Stimulated activated CD4-positive, alpha-beta T cell treated with anti-CD3 and anti-CD28 coated beads, TNF-alpha, amount 100 ng/mL, for 24 hours (primary cell): ENCODE measurements around the gene TMC8.
"Not testable (repeated sequence)": the region's sequence is repeated elsewhere in the genome, so short reads cannot be mapped to it uniquely, and the experiment has no call there.

ENCODE experiments used
- DNase-seq, 3 experiments: peaks; one replicate each; pipeline ENCODE4 v3.0.0-alpha.2; 2020; ENCODE audit warnings: low read depth in 3 of 3

TMC8 gene

GRCh38 chr17:78135858-78136500 is 5.4 kb downstream of the TMC8 start:
- DNase-seq, result no peak

- DNase-seq, result no peak
Measured at GRCh38 chr17:78137392-78138203, 7.0 kb downstream of the TMC8 start.

- no peak for DNase-seq
Measured at GRCh38 chr17:78138204-78139060, 7.9 kb downstream of the TMC8 start.

- not testable (repeated sequence) for DNase-seq
Measured at GRCh38 chr17:78139861-78140168, 9.2 kb downstream of the TMC8 start.

- peak; percentile 79 to 97 (median 88) for DNase-seq
Measured at GRCh38 chr17:78140169-78141051, 9.8 kb downstream of the TMC8 start.

- DNase-seq, result no peak
Measured at GRCh38 chr17:78141437-78142118, 11.0 kb downstream of the TMC8 start.

- DNase-seq, result no peak
Measured at GRCh38 chr17:78142119-78142861, 11.7 kb downstream of the TMC8 start.

GRCh38 chr17:78143214-78144146 is 12.9 kb downstream of the TMC8 start:
- DNase-seq, result no peak

- no peak for DNase-seq
Measured at GRCh38 chr17:78144147-78144719, 13.7 kb downstream of the TMC8 start.

- DNase-seq, result no peak
Measured at GRCh38 chr17:78144736-78145641, 14.4 kb downstream of the TMC8 start.

- no peak for DNase-seq
Measured at GRCh38 chr17:78146471-78146869, 15.9 kb downstream of the TMC8 start.

- DNase-seq, result no peak
Measured at GRCh38 chr17:78146881-78147280, 16.3 kb downstream of the TMC8 start.

- no peak for DNase-seq
Measured at GRCh38 chr17:78147315-78147998, 16.9 kb downstream of the TMC8 start.

- no peak for DNase-seq
Measured at GRCh38 chr17:78148286-78149016, 17.9 kb downstream of the TMC8 start.

GRCh38 chr17:78151514-78152008 is 21.0 kb downstream of the TMC8 start:
- no peak for DNase-seq
